Hematopoietic multipotent progenitor cell treated with erythropoietin and hydrocortisone succinate and interleukin-3 and kit ligand, for 6 days (in vitro differentiated cells): Measurements from ENCODE around the gene NMUR1.
A peak's percentile ranks its signal among the peaks of the same experiment; 100 is the strongest.
"Not testable (repeated sequence)": the region's sequence is repeated elsewhere in the genome, so short reads cannot be mapped to it uniquely, and the experiment has no call there.

ENCODE experiments used
- DNase-seq: peaks from one replicate; pipeline ENCODE4 v3.0.0-alpha.2; 2015

Gene NMUR1

GRCh38 chr2:231530099-231531011, at the start of gene NMUR1:
Gene NMUR1, minus strand, starts transcription at chr2:231530445. Its CDS starts 84 bp downstream, at chr2:231530361.
- DNase-seq = peak; percentile 72

- no peak for DNase-seq
Measured at GRCh38 chr2:231579560-231579959, 49.3 kb upstream of the NMUR1 start.

- not testable (repeated sequence) for DNase-seq
Measured at GRCh38 chr2:231578655-231579054, 48.4 kb upstream of the NMUR1 start.

- no peak for DNase-seq
Measured at GRCh38 chr2:231576465-231576864, 46.2 kb upstream of the NMUR1 start.

GRCh38 chr2:231575612-231576256, 45.5 kb upstream of the NMUR1 start:
- DNase-seq = no peak

GRCh38 chr2:231573698-231574421, 43.6 kb upstream of the NMUR1 start:
- no peak for DNase-seq

- DNase-seq = no peak
Measured at GRCh38 chr2:231573096-231573495, 42.9 kb upstream of the NMUR1 start.

GRCh38 chr2:231571661-231572191, 41.5 kb upstream of the NMUR1 start:
- DNase-seq = no peak

GRCh38 chr2:231570915-231571314, 40.7 kb upstream of the NMUR1 start:
- DNase-seq = peak; percentile 71

GRCh38 chr2:231568785-231569435, 38.7 kb upstream of the NMUR1 start:
- no peak for DNase-seq

- no peak for DNase-seq
Measured at GRCh38 chr2:231568098-231568784, 38.0 kb upstream of the NMUR1 start.

- DNase-seq = no peak
Measured at GRCh38 chr2:231567159-231567558, 36.9 kb upstream of the NMUR1 start.

GRCh38 chr2:231565887-231566594, 35.8 kb upstream of the NMUR1 start:
- DNase-seq = no peak

- peak; percentile 88 for DNase-seq
Measured at GRCh38 chr2:231563378-231563961, 33.2 kb upstream of the NMUR1 start.

GRCh38 chr2:231557571-231558217, 27.4 kb upstream of the NMUR1 start:
- peak; percentile 93 for DNase-seq

- DNase-seq = no peak
Measured at GRCh38 chr2:231556981-231557380, 26.7 kb upstream of the NMUR1 start.

GRCh38 chr2:231556496-231556895, 26.3 kb upstream of the NMUR1 start:
- not testable (repeated sequence) for DNase-seq

GRCh38 chr2:231554748-231555545, 24.7 kb upstream of the NMUR1 start:
- peak; percentile 38 for DNase-seq

GRCh38 chr2:231554327-231554726, 24.1 kb upstream of the NMUR1 start:
- DNase-seq = no peak
